ENCODE data around the gene VCAM1.
"Not testable (repeated sequence)": the region's sequence is repeated elsewhere in the genome, so short reads cannot be mapped to it uniquely, and the experiment has no call there.

VCAM1 gene

GRCh38 chr1:100773444-100773843 is 53.9 kb downstream of the VCAM1 start:
- no peak overlapping the region for H3K4me3 ChIP-seq (ENCODE audit: low read depth, low read length)
- DNase-seq (ENCODE audit: low read depth), result no peak
- TF ChIP-seq CTCF (conservative IDR thresholded peaks at IDR 0.05; ENCODE audit: low read depth, low read length), result no peak

GRCh38 chr1:100774370-100774769 is 54.8 kb downstream of the VCAM1 start:
- H3K4me3 ChIP-seq (ENCODE audit: low read depth, low read length), result no peak overlapping the region
- no peak for DNase-seq (ENCODE audit: low read depth)
- no peak for TF ChIP-seq CTCF (conservative IDR thresholded peaks at IDR 0.05; ENCODE audit: low read depth, low read length)

- DNase-seq (ENCODE audit: low read depth), result no peak
- TF ChIP-seq CTCF (conservative IDR thresholded peaks at IDR 0.05; ENCODE audit: low read depth, low read length), result no peak
- H3K4me3 ChIP-seq (ENCODE audit: low read depth, low read length), result no peak overlapping the region
Measured at GRCh38 chr1:100775483-100775882, 55.9 kb downstream of the VCAM1 start.

- TF ChIP-seq CTCF (conservative IDR thresholded peaks at IDR 0.05; ENCODE audit: low read depth, low read length), result no peak
- no peak for DNase-seq (ENCODE audit: low read depth)
- no peak overlapping the region for H3K4me3 ChIP-seq (ENCODE audit: low read depth, low read length)
Measured at GRCh38 chr1:100778748-100779147, 59.2 kb downstream of the VCAM1 start.

- H3K4me3 ChIP-seq (ENCODE audit: low read depth, low read length), result no peak overlapping the region
- DNase-seq (ENCODE audit: low read depth), result no peak
- TF ChIP-seq CTCF (conservative IDR thresholded peaks at IDR 0.05; ENCODE audit: low read depth, low read length), result no peak
Measured at GRCh38 chr1:100780814-100781213, 61.3 kb downstream of the VCAM1 start.

- H3K4me3 ChIP-seq (ENCODE audit: low read depth, low read length); DNase-seq (ENCODE audit: low read depth): not testable (repeated sequence)
Measured at GRCh38 chr1:100781728-100782127, 62.2 kb downstream of the VCAM1 start.

GRCh38 chr1:100782473-100783039 is 63.0 kb downstream of the VCAM1 start:
- TF ChIP-seq CTCF (conservative IDR thresholded peaks at IDR 0.05; ENCODE audit: low read depth, low read length), result no peak
- no peak overlapping the region for H3K4me3 ChIP-seq (ENCODE audit: low read depth, low read length)
- DNase-seq (ENCODE audit: low read depth), result no peak
